OCI-LY7 (cell line): ENCODE results near the gene GPR146. TPM values are rescaled to one million over a fixed set of nuclear protein-coding genes. Genes with fewer than 3 reads are reported as not detected.

Experiments
- BruUV-seq: library from RNA; stranded (reverse); fragments of 400-500 nt; replicated peaks from 2 replicates; lab custom pipeline; 2021; lab: Mats Ljungman, UMichigan
- CTCF ChIA-PET: fragments of 300-600 bp; sonication (Branson Sonifier 250); formaldehyde crosslinking; loops from one replicate; lab custom pipeline; 2022; ENCODE audit warnings: antibody characterized with exemption; ENCODE audit not compliant: unreplicated experiment; lab: Charles Lee
- POLR2A ChIA-PET: fragments of 300-600 bp; sonication (Branson Sonifier 250); formaldehyde crosslinking; loops from one replicate; lab custom pipeline; 2022; ENCODE audit warnings: antibody characterized with exemption; lab: Charles Lee
- DNase-seq: peaks from one replicate; pipeline ENCODE4 v3.0.0-alpha.2; 2015; ENCODE audit warnings: low spot score
- H2AFZ ChIP-seq: fragments of 200-600 bp; sonication (generic), shearing (Covaris generic); 2 replicates; pipeline ENCODE4 v1.6.1; 2014; ENCODE audit warnings: mild to moderate bottlenecking, antibody characterized with exemption, low read length, moderate library complexity
- H3K27ac ChIP-seq: fragments of 200-600 bp; sonication (generic); 2 replicates; pipeline ENCODE4 v1.5.1; 2014; ENCODE audit warnings: mixed run types, low read depth, mild to moderate bottlenecking, moderate library complexity, low read length, inconsistent platforms; ENCODE audit not compliant: poor library complexity, severe bottlenecking
- H3K36me3 ChIP-seq: fragments of 200-600 bp; sonication (generic); 2 replicates; pipeline ENCODE4 v1.6.1; 2014; ENCODE audit warnings: mild to moderate bottlenecking, antibody characterized with exemption, low read length, moderate library complexity, mixed read lengths; ENCODE audit not compliant: insufficient read depth
- H3K4me1 ChIP-seq: fragments of 200-600 bp; sonication (generic); 2 replicates; pipeline ENCODE4 v1.5.1; 2014; ENCODE audit warnings: mild to moderate bottlenecking, low read length; ENCODE audit not compliant: insufficient read depth, poor library complexity, severe bottlenecking
- H3K4me2 ChIP-seq: fragments of 200-600 bp; sonication (generic); 2 replicates; pipeline ENCODE4 v1.6.1; 2014; ENCODE audit warnings: mild to moderate bottlenecking, low read length
- H3K4me3 ChIP-seq: fragments of 200-600 bp; sonication (generic); 2 replicates; pipeline ENCODE4 v1.5.1; 2014; ENCODE audit warnings: mild to moderate bottlenecking, low read depth, low read length; ENCODE audit not compliant: poor library complexity, severe bottlenecking
- H3K79me2 ChIP-seq: fragments of 200-600 bp; sonication (generic); 2 replicates; pipeline ENCODE4 v1.6.1; 2016; ENCODE audit warnings: low read depth, mild to moderate bottlenecking, low read length, moderate library complexity, mixed read lengths; ENCODE audit not compliant: insufficient read depth
- H3K9me2 ChIP-seq: fragments of 200-600 bp; sonication (generic); 2 replicates; pipeline ENCODE4 v1.6.1; 2016; ENCODE audit warnings: mild to moderate bottlenecking, low read length, mixed read lengths; ENCODE audit not compliant: insufficient read depth
- H3K9me3 ChIP-seq: fragments of 200-600 bp; sonication (generic); 2 replicates; pipeline ENCODE4 v1.6.1; 2014; ENCODE audit warnings: mild to moderate bottlenecking, mixed run types, low read length, mixed read lengths
- H4K20me1 ChIP-seq: fragments of 200-600 bp; sonication (generic); 2 replicates; pipeline ENCODE4 v1.6.1; 2014; ENCODE audit warnings: mild to moderate bottlenecking, antibody characterized with exemption, low read length, moderate library complexity, mixed read lengths; ENCODE audit not compliant: insufficient read depth
- CTCF ChIP-seq: fragments of 200-600 bp; sonication (generic); conservative IDR thresholded peaks from 2 replicates; pipeline ENCODE4 v1.5.1; 2014; ENCODE audit warnings: mild to moderate bottlenecking, antibody characterized with exemption, low read length, moderate library complexity, mixed read lengths
- EZH2phosphoT487 ChIP-seq: fragments of 200-600 bp; sonication (generic); IDR thresholded peaks from 2 replicates; pipeline ENCODE4 v1.6.1; 2018; ENCODE audit warnings: low read depth, borderline replicate concordance, mild to moderate bottlenecking, mixed run types, antibody characterized with exemption, low read length, moderate library complexity, mixed read lengths
- intact Hi-C: fragments of 100-400 bp; cut with micrococcal nuclease; formaldehyde crosslinking; loops from one replicate; pipeline ENCODE4 v1.10.0; 2022; ENCODE audit not compliant: unreplicated experiment
- total RNA-seq, 2 experiments: library from RNA; depleted of rRNA in 1 of 2; stranded (reverse); fragments of >200 nt in 1 of 2; shearing (Covaris generic) in 1 of 2; gene quantifications; 2 replicates each; pipeline ENCODE4 v1.2.3, GENCODE V29; 2014 to 2022

The GPR146 gene
- total RNA-seq, 2 experiments from 2014 or later = 0.95 to 3.3 TPM

GRCh38 chr7:1010226-1010625 lies 34.1 kb upstream of the GPR146 start:
- peaks cover 5% of the 10 kb centered on the region for H3K4me1 ChIP-seq
- no peaks in the 10 kb centered on the region for H3K9me2 ChIP-seq
- peaks cover 39% of the 10 kb centered on the region for H3K36me3 ChIP-seq
- POLR2A ChIA-PET = no interaction called here
- DNase-seq = no peak
- H3K4me3 ChIP-seq = no peak overlapping the region
- no peak overlapping the region for H3K4me2 ChIP-seq
- intact Hi-C loops = no loop called here
- no peak overlapping the region for H3K27ac ChIP-seq
- no peak overlapping the region for H2AFZ ChIP-seq
- CTCF ChIA-PET = no interaction called here
- no peaks in the 10 kb centered on the region for H4K20me1 ChIP-seq
- H3K79me2 ChIP-seq = no peaks in the 10 kb centered on the region
- H3K9me3 ChIP-seq = no peaks in the 10 kb centered on the region
- BruUV-seq = no TSS peak
- no peak for TF ChIP-seq EZH2phosphoT487
- no peak for TF ChIP-seq CTCF

GRCh38 chr7:1011297-1012003 lies 32.9 kb upstream of the GPR146 start:
- no TSS peak for BruUV-seq
- no peaks in the 10 kb centered on the region for H4K20me1 ChIP-seq
- H3K27ac ChIP-seq = no peak overlapping the region
- POLR2A ChIA-PET = no interaction called here
- intact Hi-C loops = no loop called here
- no peaks in the 10 kb centered on the region for H3K9me3 ChIP-seq
- no peak overlapping the region for H3K4me2 ChIP-seq
- peaks cover 10% of the 10 kb centered on the region for H3K4me1 ChIP-seq
- CTCF ChIA-PET = no interaction called here
- H2AFZ ChIP-seq = no peak overlapping the region
- peaks cover 34% of the 10 kb centered on the region for H3K36me3 ChIP-seq
- TF ChIP-seq EZH2phosphoT487 (no peak), CTCF (no peak)
- no peaks in the 10 kb centered on the region for H3K79me2 ChIP-seq
- H3K9me2 ChIP-seq = no peaks in the 10 kb centered on the region
- H3K4me3 ChIP-seq = no peak overlapping the region
- DNase-seq = no peak

GRCh38 chr7:1012004-1012715 lies 32.2 kb upstream of the GPR146 start:
- Histone ChIP-seq H4K20me1 (no peaks in the 10 kb centered on the region), H3K4me2 (no peak overlapping the region), H3K4me1 (peaks cover 10% of the 10 kb centered on the region), H3K36me3 (peaks cover 32% of the 10 kb centered on the region), H3K9me3 (no peaks in the 10 kb centered on the region), H3K4me3 (no peak overlapping the region), H2AFZ (no peak overlapping the region), H3K79me2 (no peaks in the 10 kb centered on the region), H3K27ac (no peak overlapping the region), H3K9me2 (no peaks in the 10 kb centered on the region)
- DNase-seq = no peak
- ChIA-PET CTCF (no interaction called here), POLR2A (no interaction called here)
- no TSS peak for BruUV-seq
- TF ChIP-seq CTCF (no peak), EZH2phosphoT487 (no peak)
- intact Hi-C loops = no loop called here
